ENCODE measurements around the gene PDXK. TPM values are rescaled to one million over a fixed set of nuclear protein-coding genes. Genes with fewer than 3 reads are reported as not detected.

PDXK gene
- 192 to 315 TPM (median 281 TPM) in 5 replicates for total RNA-seq (2022; extraction: Qiagen RNA extraction)

DNA sequence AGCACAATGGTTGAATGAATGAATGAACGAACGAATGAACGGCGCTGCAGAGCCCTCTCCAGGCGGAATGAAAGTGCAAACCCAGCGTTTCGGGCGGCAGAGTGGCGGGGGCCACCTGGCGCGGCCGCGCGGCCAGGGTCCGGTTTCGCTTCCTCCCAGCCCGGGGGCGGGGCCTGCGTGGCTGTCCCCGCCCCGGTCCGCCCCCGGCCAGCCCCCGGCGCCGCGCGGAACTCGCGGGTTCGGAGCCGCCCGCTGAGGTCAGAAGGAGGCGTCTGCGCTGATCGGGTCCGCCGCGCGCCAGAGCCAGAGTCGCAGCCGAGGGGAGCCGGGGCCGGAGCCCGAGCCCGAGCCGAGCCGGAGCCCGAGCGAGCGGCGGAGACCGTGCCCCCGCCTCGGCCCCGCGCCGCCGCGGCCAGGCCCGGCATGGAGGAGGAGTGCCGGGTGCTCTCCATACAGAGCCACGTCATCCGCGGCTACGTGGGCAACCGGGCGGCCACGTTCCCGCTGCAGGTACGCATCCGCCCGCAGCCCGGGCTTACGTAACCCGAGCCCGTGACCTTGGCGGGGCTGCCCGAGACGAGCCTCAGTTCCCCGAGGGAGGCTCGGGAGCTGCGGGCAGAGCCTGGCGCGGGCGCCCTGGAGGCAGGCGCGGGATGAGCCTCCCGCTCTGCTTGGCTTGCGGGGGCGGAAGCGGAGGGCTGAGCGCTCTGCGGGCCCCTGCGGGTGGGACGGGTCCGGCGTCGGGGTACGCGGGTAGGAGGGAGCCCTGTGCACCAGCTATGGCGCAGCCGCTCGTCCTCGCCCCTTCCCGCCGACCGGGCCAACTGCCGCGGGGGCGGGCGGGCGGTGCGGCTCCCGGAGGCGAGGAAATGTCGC lies at the start of gene PDXK:
PDXK (plus strand) TSS at position 258 of the 876 bp plus-strand sequence; CDS start at position 424, 166 bp downstream.

DNA sequence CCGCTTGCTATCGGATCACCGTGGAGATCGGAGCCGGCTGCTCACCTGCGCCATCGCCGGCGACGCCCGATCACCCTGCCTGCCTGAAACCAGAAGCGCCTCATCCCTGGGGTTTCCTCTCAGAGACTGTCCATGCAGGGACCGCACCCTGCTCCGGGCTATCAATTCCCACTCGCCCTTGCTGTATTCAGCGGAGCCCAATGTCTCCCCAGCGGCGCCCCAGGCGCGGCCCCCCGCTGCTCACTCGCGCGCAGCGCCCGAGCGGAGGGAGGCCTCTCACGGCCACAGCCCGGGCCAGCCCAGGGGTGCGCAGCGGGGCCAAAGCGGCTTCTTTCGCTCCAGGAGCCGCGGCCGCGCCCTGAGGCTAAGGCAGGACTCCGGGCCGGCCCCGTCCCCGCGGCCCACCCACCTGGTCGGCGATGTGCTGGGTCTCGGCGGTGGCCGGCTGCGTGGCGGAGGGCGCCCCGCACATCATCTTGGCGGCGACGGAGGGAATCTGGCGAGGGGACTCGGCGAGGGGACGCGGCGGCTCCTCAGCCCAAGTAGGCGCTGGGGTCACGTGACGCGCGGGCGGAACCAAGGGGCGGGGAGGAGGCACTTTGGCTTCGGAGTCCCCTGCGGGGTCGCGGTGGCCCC lies 57.0 kb downstream of the PDXK start, which contains the start of gene CSTB:
CSTB (minus strand) TSS at position 514 of the 636 bp plus-strand sequence; CDS start at position 475, 39 bp downstream.

DNA sequence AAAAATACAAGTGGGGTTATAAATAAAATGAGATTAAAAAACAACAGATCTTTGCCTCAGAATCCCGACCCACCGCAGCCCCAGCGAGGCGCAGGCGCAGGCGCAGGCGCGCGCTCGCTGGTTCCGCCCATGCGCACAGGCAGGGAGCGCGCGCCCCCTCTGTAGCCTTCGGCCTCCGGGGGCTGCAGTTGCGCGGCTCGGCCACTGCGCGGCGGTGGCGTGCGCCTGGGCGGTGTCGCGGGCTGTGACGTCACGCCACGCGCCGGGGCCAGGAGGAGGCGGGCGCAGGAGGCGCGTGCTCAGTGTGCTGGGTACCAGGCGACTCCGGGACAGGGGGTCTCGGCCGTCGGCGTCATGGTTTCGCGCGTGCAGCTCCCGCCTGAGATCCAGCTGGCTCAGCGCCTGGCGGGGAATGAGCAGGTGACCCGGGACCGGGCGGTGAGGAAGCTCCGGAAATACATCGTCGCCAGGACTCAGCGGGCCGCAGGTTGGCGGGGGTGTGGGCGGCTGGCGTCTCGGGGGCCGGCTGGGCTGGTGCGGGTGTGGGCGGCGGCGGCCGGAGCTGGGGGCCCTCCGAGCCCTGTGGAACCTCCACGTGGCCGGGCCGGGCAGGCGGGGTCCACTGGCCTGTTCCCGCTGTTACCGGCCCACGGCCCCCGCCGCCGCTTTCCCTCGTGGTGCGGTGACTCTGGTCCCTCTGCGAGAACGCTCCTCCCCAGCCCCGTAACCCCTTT lies 70.5 kb downstream of the PDXK start, which contains the start of gene RRP1:
RRP1 (plus strand) TSS at position 302 of the 734 bp plus-strand sequence; CDS start at position 355, 53 bp downstream.

Other genes starting within 250 kb of the PDXK start
- 1.8 to 2.7 TPM (median 1.9 TPM) in 5 replicates for gene HSF2BP, start 59.6 kb upstream of the PDXK start, total RNA-seq (2022; extraction: Qiagen RNA extraction)
- 32.6 to 38.4 TPM (median 35.9 TPM) in 5 replicates for gene RRP1B, start 59.6 kb upstream of the PDXK start, total RNA-seq (2022; extraction: Qiagen RNA extraction)
- gene CSTB, start 57.2 kb downstream of the PDXK start, total RNA-seq (2022; extraction: Qiagen RNA extraction), result 84.0 to 98.7 TPM (median 91.0 TPM) in 5 replicates
- gene RRP1, start 70.4 kb downstream of the PDXK start, total RNA-seq (2022; extraction: Qiagen RNA extraction), result 32.4 to 38.4 TPM (median 35.0 TPM) in 5 replicates
- 18.0 to 26.7 TPM (median 24.3 TPM) in 5 replicates for gene AGPAT3, start 146.1 kb downstream of the PDXK start, total RNA-seq (2022; extraction: Qiagen RNA extraction)

All from A549 treated with CORT108297 at 1 μM for 4 hours (cell line).